Purkinje cell (primary cell): ENCODE data around the gene CCDC174. TPM values are rescaled to one million over a fixed set of nuclear protein-coding genes. Genes with fewer than 3 reads are reported as not detected.

ENCODE experiments used
- polyA plus RNA-seq: library from polyadenylated mRNA; unstranded; fragments of >200 nt; fragmentation: Nextera tagmentation; gene quantifications from 2 replicates; pipeline ENCODE4 v1.2.1, GENCODE V29; 2014

Gene CCDC174
- 21.7 and 28.5 TPM in 2 replicates for polyA plus RNA-seq

DNA sequence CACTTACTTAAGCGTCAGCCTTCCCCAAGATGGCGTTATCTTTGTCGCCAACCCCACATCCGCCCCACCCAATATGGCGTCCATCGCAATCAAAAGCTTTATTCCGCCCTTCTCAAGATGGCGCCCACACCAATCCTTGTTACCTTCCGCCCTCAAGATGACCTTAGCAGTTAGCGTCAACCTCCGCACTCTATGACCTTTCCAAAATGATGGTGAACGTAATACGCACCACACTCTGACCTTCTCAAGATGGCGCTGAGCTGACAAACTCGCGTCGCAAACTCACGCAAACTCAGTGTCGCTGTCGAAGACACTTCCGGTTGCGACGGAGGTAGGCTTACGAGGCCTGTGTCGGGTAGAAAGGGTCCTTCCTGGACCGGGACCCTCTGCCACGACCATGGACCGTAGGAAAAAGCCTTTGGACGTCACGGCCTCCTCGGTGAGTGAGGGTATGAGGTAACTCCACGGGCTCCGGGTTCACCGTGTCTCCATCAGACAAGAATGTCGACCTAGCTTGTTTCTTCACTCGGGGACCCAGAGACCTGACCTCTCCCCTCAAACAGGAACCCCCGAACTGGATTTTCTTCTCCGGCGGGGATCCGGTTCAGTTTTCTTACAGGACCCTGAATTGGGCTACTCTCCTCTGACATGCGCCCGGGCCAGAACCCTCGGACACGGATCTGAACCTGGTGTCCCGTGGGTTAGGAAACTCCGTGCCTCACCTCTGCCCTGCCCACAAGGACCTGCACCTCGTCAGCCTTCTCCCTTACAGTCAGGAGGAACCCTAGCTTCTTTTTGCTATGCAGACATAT lies at the start of gene CCDC174:
Gene CCDC174, plus strand, starts transcription at position 323 of the 812 bp plus-strand sequence. Its CDS starts 75 bp downstream, at position 398.

DNA sequence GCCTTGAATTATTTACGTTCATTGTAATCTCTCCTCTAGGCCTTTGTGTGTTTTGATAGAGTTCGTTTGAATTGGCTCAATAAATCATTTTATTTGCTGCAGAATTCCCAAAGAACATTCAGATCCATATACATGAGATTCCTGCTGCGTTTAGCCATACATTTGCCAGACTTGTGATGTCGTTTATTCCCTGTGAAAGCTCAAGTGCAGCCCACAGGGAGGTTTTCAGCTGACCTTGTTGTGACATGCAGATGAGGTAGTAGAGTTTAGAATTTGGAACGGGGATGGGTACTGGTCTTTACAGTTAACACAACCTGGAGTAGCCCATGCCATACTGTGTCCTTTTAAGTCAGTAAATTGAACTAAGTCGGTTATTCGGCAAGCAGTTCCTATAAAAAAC lies 23.3 kb downstream of the CCDC174 start, which contains the start of gene C3orf20:
Gene C3orf20, plus strand, starts transcription at position 301 of the 400 bp plus-strand sequence. CDS start 7,573 bp downstream, outside the sequence.

Other genes with a start within 250 kb of the CCDC174 start
- 3.1 and 4.0 TPM in 2 replicates for gene SLC6A6, start 249.2 kb upstream of the CCDC174 start, polyA plus RNA-seq
- gene GRIP2, start 111.4 kb upstream of the CCDC174 start, polyA plus RNA-seq: 0.36 and 1.6 TPM in 2 replicates
- gene C3orf20, start 23.4 kb downstream of the CCDC174 start, polyA plus RNA-seq: not detected in 2 replicates
- gene FGD5, start 167.2 kb downstream of the CCDC174 start, polyA plus RNA-seq: 0.09 and 0.57 TPM in 2 replicates